WTC11 (cell line): ENCODE data around the gene SNX10. TPM values are rescaled to one million over a fixed set of nuclear protein-coding genes. Genes with fewer than 3 reads are reported as not detected.

Experiments used
- ATAC-seq: fragments of 200-7000 bp; cut with Tn5 transposase; 2 replicates; pipeline ENCODE4 v1.10.0; 2021; ENCODE audit warnings: mild to moderate bottlenecking, moderate library complexity
- CTCF ChIA-PET: fragments of 300-600 bp; sonication (Branson Sonifier 250); formaldehyde crosslinking; loops from one replicate; lab custom pipeline; 2021; ENCODE audit warnings: antibody characterized with exemption; lab: Charles Lee
- POLR2A ChIA-PET: fragments of 350-600 bp; sonication (Branson Sonifier 250); formaldehyde crosslinking; loops from one replicate; lab custom pipeline; 2021; ENCODE audit warnings: antibody characterized with exemption; lab: Charles Lee
- DNase-seq: peaks from one replicate; pipeline ENCODE4 v3.0.0; 2021; ENCODE audit warnings: low spot score
- H3K27ac Mint-ChIP-seq: 2 replicates; pipeline ENCODE4 v1.8.0; 2021; ENCODE audit warnings: mixed read lengths
- H3K27me3 Mint-ChIP-seq: 2 replicates; pipeline ENCODE4 v1.8.0; 2021; ENCODE audit warnings: low read depth, mild to moderate bottlenecking, moderate library complexity, mixed read lengths
- H3K36me3 Mint-ChIP-seq: 2 replicates; pipeline ENCODE4 v1.8.0; 2021; ENCODE audit warnings: mixed read lengths
- H3K4me1 Mint-ChIP-seq: 2 replicates; pipeline ENCODE4 v1.8.0; 2022; ENCODE audit warnings: mixed read lengths
- H3K4me3 Mint-ChIP-seq: 2 replicates; pipeline ENCODE4 v1.8.0; 2021; ENCODE audit warnings: mild to moderate bottlenecking, moderate library complexity, mixed read lengths
- H3K9me3 Mint-ChIP-seq: 2 replicates; pipeline ENCODE4 v1.8.0; 2021; ENCODE audit warnings: mixed read lengths
- AR ChIP-seq: fragments of 250-450 bp; sonication (Bioruptor Pico); IDR thresholded peaks from 2 replicates; pipeline ENCODE4 v1.9.0; 2021; ENCODE audit warnings: mild to moderate bottlenecking
- ARID4B ChIP-seq: sonication (generic); formaldehyde crosslinking; IDR thresholded peaks from 2 replicates; pipeline ENCODE4 v1.8.0; 2023; ENCODE audit warnings: missing genetic modification reagents, mild to moderate bottlenecking, borderline replicate concordance
- MXD4 ChIP-seq: fragments of 250-450 bp; sonication (Bioruptor Pico); IDR thresholded peaks from 2 replicates; pipeline ENCODE4 v1.8.0; 2021; ENCODE audit warnings: mild to moderate bottlenecking, moderate library complexity, borderline replicate concordance
- RELA ChIP-seq: sonication (generic); formaldehyde crosslinking; IDR thresholded peaks from 2 replicates; pipeline ENCODE4 v1.8.1; 2022; ENCODE audit warnings: missing genetic modification reagents, mild to moderate bottlenecking, borderline replicate concordance
- RORB ChIP-seq: fragments of 250-450 bp; sonication (Bioruptor Pico); IDR thresholded peaks from 2 replicates; pipeline ENCODE4 v1.9.0; 2021; ENCODE audit warnings: mild to moderate bottlenecking
- SP1 ChIP-seq: sonication (generic); formaldehyde crosslinking; conservative IDR thresholded peaks from 2 replicates; pipeline ENCODE4 v1.8.1; 2022; ENCODE audit warnings: missing genetic modification reagents
- STAT6 ChIP-seq: sonication (generic); formaldehyde crosslinking; conservative IDR thresholded peaks from 2 replicates; pipeline ENCODE4 v1.8.1; 2023; ENCODE audit warnings: mild to moderate bottlenecking, low read depth, missing genetic modification reagents, moderate library complexity
- ZBTB21 ChIP-seq: sonication (generic); formaldehyde crosslinking; IDR thresholded peaks from 2 replicates; pipeline ENCODE4 v1.8.1; 2023; ENCODE audit warnings: mild to moderate bottlenecking, missing genetic modification reagents, borderline replicate concordance
- ZBTB43 ChIP-seq: sonication (generic); formaldehyde crosslinking; IDR thresholded peaks from 2 replicates; pipeline ENCODE4 v1.8.1; 2023; ENCODE audit warnings: mild to moderate bottlenecking, missing genetic modification reagents
- ZNF121 ChIP-seq: sonication (generic); formaldehyde crosslinking; IDR thresholded peaks from 2 replicates; pipeline ENCODE4 v1.8.0; 2023; ENCODE audit warnings: missing genetic modification reagents
- ZNF416 ChIP-seq: fragments of 250-450 bp; sonication (Bioruptor Pico); IDR thresholded peaks from 2 replicates; pipeline ENCODE4 v1.9.0; 2021; ENCODE audit warnings: mild to moderate bottlenecking, inconsistent platforms
- total RNA-seq: library from RNA; stranded (reverse); gene quantifications from 3 replicates; pipeline ENCODE4 v1.2.3, GENCODE V29; 2021

The SNX10 gene
- total RNA-seq, 1 experiment from 2014 or later, result 10.8 TPM

GRCh38 chr7:26318921-26319320, 27.3 kb downstream of the SNX10 start (continued):
- TF ChIP-seq SP1 (CRISPR knock-in tag) (no peak), AR (no peak), ARID4B (CRISPR knock-in tag) (no peak), ZBTB21 (CRISPR knock-in tag) (no peak)

- POLR2A ChIA-PET, result no interaction called here
- ATAC-seq (no peak), DNase-seq (no peak)
- no peaks in the 10 kb centered on the region for H3K27me3 Mint-ChIP-seq
- H3K4me3 Mint-ChIP-seq, result no peak overlapping the region
- CTCF ChIA-PET, result no interaction called here
- H3K27ac Mint-ChIP-seq, result no peak overlapping the region
- no peaks in the 10 kb centered on the region for H3K9me3 Mint-ChIP-seq
- no peaks in the 10 kb centered on the region for H3K36me3 Mint-ChIP-seq
- no peaks in the 10 kb centered on the region for H3K4me1 Mint-ChIP-seq
- TF ChIP-seq RELA (CRISPR knock-in tag), result no peak
- no peak for TF ChIP-seq STAT6 (CRISPR knock-in tag)
- no peak for TF ChIP-seq ZBTB43 (CRISPR knock-in tag)
- TF ChIP-seq RORB (CRISPR knock-in tag), result no peak
- TF ChIP-seq ZNF416, result no peak
- no peak for TF ChIP-seq SP1 (CRISPR knock-in tag)
- no peak for TF ChIP-seq MXD4 (CRISPR knock-in tag)
- TF ChIP-seq ZNF121, result no peak
- TF ChIP-seq ARID4B (CRISPR knock-in tag), result no peak
Measured at GRCh38 chr7:26319636-26320035, 28.0 kb downstream of the SNX10 start.
